WTC11 (cell line): ENCODE results near the gene GFRA1. TPM values are rescaled to one million over a fixed set of nuclear protein-coding genes. Genes with fewer than 3 reads are reported as not detected.

Experiments
- ATAC-seq: fragments of 200-7000 bp; cut with Tn5 transposase; 2 replicates; pipeline ENCODE4 v1.10.0; 2021; ENCODE audit warnings: mild to moderate bottlenecking, moderate library complexity
- CTCF ChIA-PET: fragments of 300-600 bp; sonication (Branson Sonifier 250); formaldehyde crosslinking; loops from one replicate; lab custom pipeline; 2021; ENCODE audit warnings: antibody characterized with exemption; lab: Charles Lee
- POLR2A ChIA-PET: fragments of 350-600 bp; sonication (Branson Sonifier 250); formaldehyde crosslinking; loops from one replicate; lab custom pipeline; 2021; ENCODE audit warnings: antibody characterized with exemption; lab: Charles Lee
- DNase-seq: peaks from one replicate; pipeline ENCODE4 v3.0.0; 2021; ENCODE audit warnings: low spot score
- H3K27ac Mint-ChIP-seq: 2 replicates; pipeline ENCODE4 v1.8.0; 2021; ENCODE audit warnings: mixed read lengths
- H3K27me3 Mint-ChIP-seq: 2 replicates; pipeline ENCODE4 v1.8.0; 2021; ENCODE audit warnings: low read depth, mild to moderate bottlenecking, moderate library complexity, mixed read lengths
- H3K36me3 Mint-ChIP-seq: 2 replicates; pipeline ENCODE4 v1.8.0; 2021; ENCODE audit warnings: mixed read lengths
- H3K4me1 Mint-ChIP-seq: 2 replicates; pipeline ENCODE4 v1.8.0; 2022; ENCODE audit warnings: mixed read lengths
- H3K4me3 Mint-ChIP-seq: 2 replicates; pipeline ENCODE4 v1.8.0; 2021; ENCODE audit warnings: mild to moderate bottlenecking, moderate library complexity, mixed read lengths
- H3K9me3 Mint-ChIP-seq: 2 replicates; pipeline ENCODE4 v1.8.0; 2021; ENCODE audit warnings: mixed read lengths
- CREM ChIP-seq: sonication (generic); formaldehyde crosslinking; IDR thresholded peaks from 2 replicates; pipeline ENCODE4 v1.8.1; 2022; ENCODE audit warnings: mild to moderate bottlenecking, missing genetic modification reagents, moderate library complexity
- ETV6 ChIP-seq: sonication (generic); formaldehyde crosslinking; IDR thresholded peaks from 2 replicates; pipeline ENCODE4 v1.8.1; 2022; ENCODE audit warnings: mild to moderate bottlenecking, missing genetic modification reagents
- FOXK1 ChIP-seq: sonication (generic); formaldehyde crosslinking; IDR thresholded peaks from 2 replicates; pipeline ENCODE4 v1.8.0; 2022; ENCODE audit warnings: mild to moderate bottlenecking, moderate library complexity, missing genetic modification reagents
- GABPB1 ChIP-seq: sonication (generic); formaldehyde crosslinking; IDR thresholded peaks from 2 replicates; pipeline ENCODE4 v1.8.1; 2023; ENCODE audit warnings: mild to moderate bottlenecking, missing genetic modification reagents
- SMAD3 ChIP-seq: sonication (generic); formaldehyde crosslinking; IDR thresholded peaks from 2 replicates; pipeline ENCODE4 v1.8.0; 2022; ENCODE audit warnings: missing genetic modification reagents, mild to moderate bottlenecking, borderline replicate concordance
- SMAD4 ChIP-seq: sonication (generic); formaldehyde crosslinking; IDR thresholded peaks from 2 replicates; pipeline ENCODE4 v1.8.0; 2022; ENCODE audit warnings: mild to moderate bottlenecking, missing genetic modification reagents
- TEAD4 ChIP-seq: sonication (generic); formaldehyde crosslinking; IDR thresholded peaks from 2 replicates; pipeline ENCODE4 v1.8.0; 2022; ENCODE audit warnings: mild to moderate bottlenecking, missing genetic modification reagents
- TP53 ChIP-seq: sonication (generic); formaldehyde crosslinking; IDR thresholded peaks from 2 replicates; pipeline ENCODE4 v1.8.1; 2023; ENCODE audit warnings: mild to moderate bottlenecking, missing genetic modification reagents
- ZNF416 ChIP-seq: fragments of 250-450 bp; sonication (Bioruptor Pico); IDR thresholded peaks from 2 replicates; pipeline ENCODE4 v1.9.0; 2021; ENCODE audit warnings: mild to moderate bottlenecking, inconsistent platforms
- total RNA-seq: library from RNA; stranded (reverse); gene quantifications from 3 replicates; pipeline ENCODE4 v1.2.3, GENCODE V29; 2021
- TF ChIP-seq, protein P1 (sequence below): sonication (generic); formaldehyde crosslinking; IDR thresholded peaks from 2 replicates; pipeline ENCODE4 v1.8.0; 2022; ENCODE audit warnings: missing genetic modification reagents
- TF ChIP-seq, protein P2 (sequence below): sonication (generic); formaldehyde crosslinking; IDR thresholded peaks from 2 replicates; pipeline ENCODE4 v1.8.1; 2023; ENCODE audit warnings: mild to moderate bottlenecking, missing genetic modification reagents, borderline replicate concordance
- TF ChIP-seq, protein P3 (sequence below): sonication (generic); formaldehyde crosslinking; IDR thresholded peaks from 2 replicates; pipeline ENCODE4 v1.8.1; 2023; ENCODE audit warnings: mild to moderate bottlenecking, missing genetic modification reagents, moderate library complexity
- TF ChIP-seq, protein P4 (sequence below): fragments of 250-450 bp; sonication (Bioruptor Pico); conservative IDR thresholded peaks from 2 replicates; pipeline ENCODE4 v1.9.0; 2021; ENCODE audit warnings: mild to moderate bottlenecking
- TF ChIP-seq, protein P5 (sequence below): sonication (generic); formaldehyde crosslinking; IDR thresholded peaks from 2 replicates; pipeline ENCODE4 v1.8.1; 2022; ENCODE audit warnings: mild to moderate bottlenecking, missing genetic modification reagents, moderate library complexity, borderline replicate concordance
- TF ChIP-seq, protein P6 (sequence below): fragments of 200-600 bp; IDR thresholded peaks from 2 replicates; pipeline ENCODE4 v1.8.0; 2022; ENCODE audit warnings: antibody characterized with exemption

GFRA1 gene
- total RNA-seq, 1 experiment from 2014 or later, result 4.4 TPM

DNA sequence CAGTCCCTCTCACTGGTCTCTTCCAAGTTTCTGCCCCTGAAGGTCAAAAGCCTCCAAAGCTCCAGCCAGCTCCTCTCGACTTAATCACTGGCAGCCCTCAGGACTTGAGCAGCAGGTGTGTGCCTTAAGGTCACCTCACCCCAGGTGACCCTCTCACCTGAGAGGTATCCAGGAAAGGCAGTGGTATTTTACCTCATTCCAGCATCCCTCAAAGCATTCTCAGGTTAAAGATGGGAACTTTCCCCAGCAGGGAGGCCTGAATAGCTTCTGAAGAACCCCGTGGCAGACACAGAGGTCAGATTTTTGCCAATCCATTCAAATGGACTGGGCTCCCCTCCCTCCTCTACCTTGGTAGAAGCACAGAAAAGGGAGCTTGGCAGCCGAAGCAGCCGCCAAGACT, 148.2 kb downstream of the GFRA1 start (continued):
- no peak for TF ChIP-seq ZNF416 (CRISPR knock-in tag)
- TF ChIP-seq, protein P1, sequence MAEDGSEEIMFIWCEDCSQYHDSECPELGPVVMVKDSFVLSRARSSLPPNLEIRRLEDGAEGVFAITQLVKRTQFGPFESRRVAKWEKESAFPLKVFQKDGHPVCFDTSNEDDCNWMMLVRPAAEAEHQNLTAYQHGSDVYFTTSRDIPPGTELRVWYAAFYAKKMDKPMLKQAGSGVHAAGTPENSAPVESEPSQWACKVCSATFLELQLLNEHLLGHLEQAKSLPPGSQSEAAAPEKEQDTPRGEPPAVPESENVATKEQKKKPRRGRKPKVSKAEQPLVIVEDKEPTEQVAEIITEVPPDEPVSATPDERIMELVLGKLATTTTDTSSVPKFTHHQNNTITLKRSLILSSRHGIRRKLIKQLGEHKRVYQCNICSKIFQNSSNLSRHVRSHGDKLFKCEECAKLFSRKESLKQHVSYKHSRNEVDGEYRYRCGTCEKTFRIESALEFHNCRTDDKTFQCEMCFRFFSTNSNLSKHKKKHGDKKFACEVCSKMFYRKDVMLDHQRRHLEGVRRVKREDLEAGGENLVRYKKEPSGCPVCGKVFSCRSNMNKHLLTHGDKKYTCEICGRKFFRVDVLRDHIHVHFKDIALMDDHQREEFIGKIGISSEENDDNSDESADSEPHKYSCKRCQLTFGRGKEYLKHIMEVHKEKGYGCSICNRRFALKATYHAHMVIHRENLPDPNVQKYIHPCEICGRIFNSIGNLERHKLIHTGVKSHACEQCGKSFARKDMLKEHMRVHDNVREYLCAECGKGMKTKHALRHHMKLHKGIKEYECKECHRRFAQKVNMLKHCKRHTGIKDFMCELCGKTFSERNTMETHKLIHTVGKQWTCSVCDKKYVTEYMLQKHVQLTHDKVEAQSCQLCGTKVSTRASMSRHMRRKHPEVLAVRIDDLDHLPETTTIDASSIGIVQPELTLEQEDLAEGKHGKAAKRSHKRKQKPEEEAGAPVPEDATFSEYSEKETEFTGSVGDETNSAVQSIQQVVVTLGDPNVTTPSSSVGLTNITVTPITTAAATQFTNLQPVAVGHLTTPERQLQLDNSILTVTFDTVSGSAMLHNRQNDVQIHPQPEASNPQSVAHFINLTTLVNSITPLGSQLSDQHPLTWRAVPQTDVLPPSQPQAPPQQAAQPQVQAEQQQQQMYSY (CRISPR knock-in tag), result no peak

DNA sequence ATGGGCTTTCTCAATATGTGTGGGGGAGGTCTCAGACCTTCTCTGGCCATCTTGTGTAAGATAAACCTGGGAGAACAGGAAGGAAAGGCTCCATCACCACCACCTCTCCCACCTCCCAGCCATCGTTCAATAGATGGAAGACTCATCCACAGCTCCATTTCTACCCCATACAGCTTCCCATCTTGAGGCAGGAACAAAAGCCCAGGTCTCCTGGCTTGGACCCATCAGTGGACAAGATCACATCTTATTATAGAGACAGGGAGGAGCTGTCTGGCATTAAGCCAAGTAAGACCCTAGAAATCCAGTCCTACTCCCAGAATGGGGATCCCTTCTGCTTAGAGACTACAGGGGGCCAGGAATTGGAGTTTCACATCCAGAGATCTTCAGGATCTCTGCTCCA, 150.3 kb downstream of the GFRA1 start:
- DNase-seq (no peak), ATAC-seq (no peak)
- no peak overlapping the region for H3K4me3 Mint-ChIP-seq
- peaks cover 5% of the 10 kb centered on the region for H3K9me3 Mint-ChIP-seq
- POLR2A ChIA-PET, result no interaction called here
- H3K36me3 Mint-ChIP-seq, result no peaks in the 10 kb centered on the region
- H3K27ac Mint-ChIP-seq, result no peak overlapping the region
- CTCF ChIA-PET, result no interaction called here
- TF ChIP-seq, protein P2, sequence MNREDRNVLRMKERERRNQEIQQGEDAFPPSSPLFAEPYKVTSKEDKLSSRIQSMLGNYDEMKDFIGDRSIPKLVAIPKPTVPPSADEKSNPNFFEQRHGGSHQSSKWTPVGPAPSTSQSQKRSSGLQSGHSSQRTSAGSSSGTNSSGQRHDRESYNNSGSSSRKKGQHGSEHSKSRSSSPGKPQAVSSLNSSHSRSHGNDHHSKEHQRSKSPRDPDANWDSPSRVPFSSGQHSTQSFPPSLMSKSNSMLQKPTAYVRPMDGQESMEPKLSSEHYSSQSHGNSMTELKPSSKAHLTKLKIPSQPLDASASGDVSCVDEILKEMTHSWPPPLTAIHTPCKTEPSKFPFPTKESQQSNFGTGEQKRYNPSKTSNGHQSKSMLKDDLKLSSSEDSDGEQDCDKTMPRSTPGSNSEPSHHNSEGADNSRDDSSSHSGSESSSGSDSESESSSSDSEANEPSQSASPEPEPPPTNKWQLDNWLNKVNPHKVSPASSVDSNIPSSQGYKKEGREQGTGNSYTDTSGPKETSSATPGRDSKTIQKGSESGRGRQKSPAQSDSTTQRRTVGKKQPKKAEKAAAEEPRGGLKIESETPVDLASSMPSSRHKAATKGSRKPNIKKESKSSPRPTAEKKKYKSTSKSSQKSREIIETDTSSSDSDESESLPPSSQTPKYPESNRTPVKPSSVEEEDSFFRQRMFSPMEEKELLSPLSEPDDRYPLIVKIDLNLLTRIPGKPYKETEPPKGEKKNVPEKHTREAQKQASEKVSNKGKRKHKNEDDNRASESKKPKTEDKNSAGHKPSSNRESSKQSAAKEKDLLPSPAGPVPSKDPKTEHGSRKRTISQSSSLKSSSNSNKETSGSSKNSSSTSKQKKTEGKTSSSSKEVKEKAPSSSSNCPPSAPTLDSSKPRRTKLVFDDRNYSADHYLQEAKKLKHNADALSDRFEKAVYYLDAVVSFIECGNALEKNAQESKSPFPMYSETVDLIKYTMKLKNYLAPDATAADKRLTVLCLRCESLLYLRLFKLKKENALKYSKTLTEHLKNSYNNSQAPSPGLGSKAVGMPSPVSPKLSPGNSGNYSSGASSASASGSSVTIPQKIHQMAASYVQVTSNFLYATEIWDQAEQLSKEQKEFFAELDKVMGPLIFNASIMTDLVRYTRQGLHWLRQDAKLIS (CRISPR knock-in tag), result no peak
- TF ChIP-seq SMAD4 (no peak), CREM (CRISPR knock-in tag) (no peak), FOXK1 (CRISPR knock-in tag) (no peak), TP53 (CRISPR knock-in tag) (no peak), SMAD3 (no peak), GABPB1 (no peak), TEAD4 (CRISPR knock-in tag) (no peak), ETV6 (CRISPR knock-in tag) (no peak)
- TF ChIP-seq, protein P3, sequence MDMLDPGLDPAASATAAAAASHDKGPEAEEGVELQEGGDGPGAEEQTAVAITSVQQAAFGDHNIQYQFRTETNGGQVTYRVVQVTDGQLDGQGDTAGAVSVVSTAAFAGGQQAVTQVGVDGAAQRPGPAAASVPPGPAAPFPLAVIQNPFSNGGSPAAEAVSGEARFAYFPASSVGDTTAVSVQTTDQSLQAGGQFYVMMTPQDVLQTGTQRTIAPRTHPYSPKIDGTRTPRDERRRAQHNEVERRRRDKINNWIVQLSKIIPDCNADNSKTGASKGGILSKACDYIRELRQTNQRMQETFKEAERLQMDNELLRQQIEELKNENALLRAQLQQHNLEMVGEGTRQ (CRISPR knock-in tag), result no peak
- TF ChIP-seq, protein P4, sequence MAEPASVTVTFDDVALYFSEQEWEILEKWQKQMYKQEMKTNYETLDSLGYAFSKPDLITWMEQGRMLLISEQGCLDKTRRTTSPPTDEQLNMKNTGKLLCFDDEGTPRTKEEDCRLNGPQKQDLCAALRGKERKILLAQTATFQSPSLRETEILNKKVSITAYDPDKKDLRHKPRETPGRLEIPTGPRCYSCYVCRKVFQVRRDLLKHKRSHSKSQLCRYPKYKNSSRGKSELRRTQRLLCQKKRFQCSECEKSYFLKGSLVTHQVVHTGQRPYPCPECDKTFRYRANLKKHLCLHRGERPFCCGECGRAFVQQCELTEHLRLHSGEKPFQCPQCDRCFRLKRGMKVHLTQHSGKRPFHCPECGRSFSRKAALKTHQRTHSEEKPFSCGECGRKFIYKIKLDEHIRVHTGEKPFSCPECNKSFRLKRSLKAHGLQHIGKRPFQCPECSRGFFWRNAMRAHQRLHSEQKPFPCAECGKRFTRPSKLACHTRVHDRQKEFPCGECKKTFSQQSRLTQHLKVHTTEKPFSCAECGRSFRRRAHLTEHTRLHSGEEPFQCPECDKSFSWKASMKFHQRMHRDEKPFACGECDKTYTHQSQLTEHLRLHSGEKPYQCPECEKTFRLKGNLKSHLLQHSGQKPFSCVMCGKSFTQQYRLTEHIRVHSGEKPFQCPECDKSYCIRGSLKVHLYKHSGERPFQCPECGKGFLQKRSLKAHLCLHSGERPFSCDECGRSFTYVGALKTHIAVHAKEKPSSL (CRISPR knock-in tag), result no peak
- TF ChIP-seq, protein P5, sequence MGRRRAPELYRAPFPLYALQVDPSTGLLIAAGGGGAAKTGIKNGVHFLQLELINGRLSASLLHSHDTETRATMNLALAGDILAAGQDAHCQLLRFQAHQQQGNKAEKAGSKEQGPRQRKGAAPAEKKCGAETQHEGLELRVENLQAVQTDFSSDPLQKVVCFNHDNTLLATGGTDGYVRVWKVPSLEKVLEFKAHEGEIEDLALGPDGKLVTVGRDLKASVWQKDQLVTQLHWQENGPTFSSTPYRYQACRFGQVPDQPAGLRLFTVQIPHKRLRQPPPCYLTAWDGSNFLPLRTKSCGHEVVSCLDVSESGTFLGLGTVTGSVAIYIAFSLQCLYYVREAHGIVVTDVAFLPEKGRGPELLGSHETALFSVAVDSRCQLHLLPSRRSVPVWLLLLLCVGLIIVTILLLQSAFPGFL (CRISPR knock-in tag), result no peak
- TF ChIP-seq, protein P6, sequence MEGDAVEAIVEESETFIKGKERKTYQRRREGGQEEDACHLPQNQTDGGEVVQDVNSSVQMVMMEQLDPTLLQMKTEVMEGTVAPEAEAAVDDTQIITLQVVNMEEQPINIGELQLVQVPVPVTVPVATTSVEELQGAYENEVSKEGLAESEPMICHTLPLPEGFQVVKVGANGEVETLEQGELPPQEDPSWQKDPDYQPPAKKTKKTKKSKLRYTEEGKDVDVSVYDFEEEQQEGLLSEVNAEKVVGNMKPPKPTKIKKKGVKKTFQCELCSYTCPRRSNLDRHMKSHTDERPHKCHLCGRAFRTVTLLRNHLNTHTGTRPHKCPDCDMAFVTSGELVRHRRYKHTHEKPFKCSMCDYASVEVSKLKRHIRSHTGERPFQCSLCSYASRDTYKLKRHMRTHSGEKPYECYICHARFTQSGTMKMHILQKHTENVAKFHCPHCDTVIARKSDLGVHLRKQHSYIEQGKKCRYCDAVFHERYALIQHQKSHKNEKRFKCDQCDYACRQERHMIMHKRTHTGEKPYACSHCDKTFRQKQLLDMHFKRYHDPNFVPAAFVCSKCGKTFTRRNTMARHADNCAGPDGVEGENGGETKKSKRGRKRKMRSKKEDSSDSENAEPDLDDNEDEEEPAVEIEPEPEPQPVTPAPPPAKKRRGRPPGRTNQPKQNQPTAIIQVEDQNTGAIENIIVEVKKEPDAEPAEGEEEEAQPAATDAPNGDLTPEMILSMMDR, result no peak
- TF ChIP-seq, protein P1 (CRISPR knock-in tag), result no peak
- H3K4me1 Mint-ChIP-seq, result peaks cover 20% of the 10 kb centered on the region
- H3K27me3 Mint-ChIP-seq, result peaks cover 40% of the 10 kb centered on the region
